OCI-LY1 (cell line): ENCODE results near the gene CC2D2A.

Source experiments
- CTCF ChIP-seq: fragments of 200-600 bp; sonication (generic), shearing (Covaris generic); IDR thresholded peaks from 2 replicates; pipeline ENCODE4 v1.5.1; 2017; ENCODE audit warnings: mild to moderate bottlenecking, antibody characterized with exemption, low read length, moderate library complexity, mixed read lengths
- EZH2 ChIP-seq: fragments of 200-600 bp; sonication (generic), shearing (Covaris generic); IDR thresholded peaks from 2 replicates; pipeline ENCODE4 v1.8.0; 2017; ENCODE audit warnings: borderline replicate concordance, mixed run types, mild to moderate bottlenecking, antibody characterized with exemption, low read length, moderate library complexity, mixed read lengths

- TF ChIP-seq CTCF (peak; percentile 35; the same call in 1 of the 2 replicates), EZH2 (no peak)
Measured at GRCh38 chr4:15479089-15479912, 9.6 kb downstream of the CC2D2A start.
